Endothelial cell of umbilical vein (primary cell): ENCODE data around the gene DPF3. TPM values are rescaled to one million over a fixed set of nuclear protein-coding genes. Genes with fewer than 3 reads are reported as not detected.

Experiments
- BruUV-seq: library from RNA; stranded (reverse); fragments of 400-500 nt; replicated peaks from 2 replicates; lab custom pipeline; 2021; lab: Mats Ljungman, UMichigan
- CTCF ChIA-PET: fragments of 300-600, 350-600 bp; sonication (Branson Sonifier 250); formaldehyde crosslinking; loops from one replicate; lab custom pipeline; 2021; ENCODE audit warnings: antibody characterized with exemption, inconsistent platforms; lab: Charles Lee
- POLR2A ChIA-PET: fragments of 300-600, 350-600 bp; sonication (Branson Sonifier 250); formaldehyde crosslinking; loops from one replicate; lab custom pipeline; 2021; ENCODE audit warnings: antibody characterized with exemption, inconsistent platforms; lab: Charles Lee
- DNase-seq: peaks from one replicate; pipeline ENCODE4 v3.0.0-alpha.2; 2011; ENCODE audit warnings: low read depth, low spot score
- FAIRE-seq: peaks from 2 replicates; lab custom pipeline; 2011; peaks lifted over from hg19 to GRCh38; lab: Jason Lieb, UNC
- H2AFZ ChIP-seq: 2 replicates; pipeline ENCODE4 v1.6.0; 2012; ENCODE audit warnings: low read depth, low read length, control low read depth, inconsistent platforms
- H3K27ac ChIP-seq: 2 replicates; pipeline ENCODE4 v1.5.1; 2011; ENCODE audit warnings: low read depth, mild to moderate bottlenecking, control low read depth, low read length, moderate library complexity; ENCODE audit not compliant: insufficient read depth
- H3K27me3 ChIP-seq, 2 experiments: 2 replicates each; pipeline versions ENCODE4 v1.6.0 to v1.6.1; 2011; ENCODE audit warnings: low read length in 2 of 2, mixed read lengths in 1 of 2; ENCODE audit not compliant: control insufficient read depth in 2 of 2, insufficient read depth in 2 of 2
- H3K36me3 ChIP-seq, 2 experiments: 2 replicates in 1 of 2; 3 replicates in 1 of 2; pipeline ENCODE4 v1.5.1; 2011; ENCODE audit warnings: low read length in 2 of 2, mild to moderate bottlenecking in 1 of 2, moderate library complexity in 1 of 2; ENCODE audit not compliant: control insufficient read depth in 2 of 2, insufficient read depth in 2 of 2; ENCODE audit errors: extremely low read depth in 1 of 2
- H3K4me1 ChIP-seq: 3 replicates; pipeline ENCODE4 v1.5.1; 2011; ENCODE audit warnings: mild to moderate bottlenecking, low read length; ENCODE audit not compliant: control insufficient read depth, insufficient read depth; ENCODE audit errors: extremely low read depth
- H3K4me2 ChIP-seq: 2 replicates; pipeline ENCODE4 v1.6.1; 2011; ENCODE audit warnings: low read length, control low read depth, mixed read lengths; ENCODE audit not compliant: insufficient read depth
- H3K4me3 ChIP-seq, 3 experiments: fragments of 200-600 bp in 1 of 3; sonication (generic), shearing (Covaris generic) in 1 of 3; replicated peaks in 1 of 3; 2 replicates each; pipeline ENCODE4 v1.5.1; 2011 to 2016; ENCODE audit warnings: control low read depth in 3 of 3, low read length in 3 of 3, mild to moderate bottlenecking in 2 of 3, inconsistent platforms in 1 of 3, low read depth in 1 of 3, moderate library complexity in 1 of 3; ENCODE audit not compliant: insufficient read depth in 1 of 3
- H3K79me2 ChIP-seq: 2 replicates; pipeline ENCODE4 v1.6.0; 2012; ENCODE audit warnings: low read length, inconsistent platforms; ENCODE audit not compliant: control insufficient read depth, insufficient read depth
- H3K9ac ChIP-seq: replicated peaks from 2 replicates; pipeline ENCODE3; 2011; ENCODE audit warnings: low read length, control low read depth; ENCODE audit not compliant: insufficient read depth; ENCODE audit errors: extremely low read depth
- H3K9me1 ChIP-seq: replicated peaks from 3 replicates; pipeline ENCODE4 v1.6.0; 2011; ENCODE audit warnings: mild to moderate bottlenecking, low read length; ENCODE audit not compliant: control insufficient read depth, insufficient read depth; ENCODE audit errors: extremely low read depth
- H3K9me3 ChIP-seq: replicated peaks from 2 replicates; pipeline ENCODE4 v1.5.1; 2012; ENCODE audit warnings: low read length, inconsistent platforms; ENCODE audit not compliant: control insufficient read depth, insufficient read depth
- H4K20me1 ChIP-seq: replicated peaks from 2 replicates; pipeline ENCODE3; 2011; ENCODE audit warnings: mild to moderate bottlenecking, low read length; ENCODE audit not compliant: control insufficient read depth, insufficient read depth; ENCODE audit errors: extremely low read depth
- CTCF ChIP-seq, 2 donors: IDR thresholded peaks; 1 replicate in 1 of 2; 2 replicates in 1 of 2; pipeline ENCODE4 v1.5.1; 2011; ENCODE audit warnings: low read length in 2 of 2, mild to moderate bottlenecking in 2 of 2, moderate library complexity in 2 of 2, control low read depth in 1 of 2, inconsistent platforms in 1 of 2, low read depth in 1 of 2; ENCODE audit not compliant: insufficient read depth in 1 of 2; ENCODE audit errors: extremely low read depth in 1 of 2
- EZH2 ChIP-seq: IDR thresholded peaks from 2 replicates; pipeline ENCODE4 v1.6.1; 2012; ENCODE audit warnings: borderline replicate concordance, low read depth, mild to moderate bottlenecking, moderate library complexity, low read length, inconsistent platforms; ENCODE audit not compliant: severe bottlenecking
- FOS ChIP-seq: IDR thresholded peaks from 2 replicates; pipeline ENCODE4 v1.6.1; 2011; ENCODE audit warnings: mild to moderate bottlenecking, low read length, moderate library complexity, borderline replicate concordance; ENCODE audit not compliant: insufficient read depth
- GATA2 ChIP-seq: IDR thresholded peaks from 2 replicates; pipeline ENCODE4 v1.7.0; 2011; ENCODE audit warnings: low read depth, mild to moderate bottlenecking, moderate library complexity, mixed read lengths, low read length; ENCODE audit not compliant: insufficient read length, insufficient read depth
- JUN ChIP-seq: IDR thresholded peaks from 2 replicates; pipeline ENCODE4 v1.6.1; 2011; ENCODE audit warnings: borderline replicate concordance, low read depth; ENCODE audit not compliant: insufficient read length, insufficient read depth
- MAX ChIP-seq: IDR thresholded peaks from 2 replicates; pipeline ENCODE4 v1.6.1; 2011; ENCODE audit not compliant: insufficient read depth, insufficient read length
- MYC ChIP-seq: IDR thresholded peaks from one replicate; pipeline ENCODE4 v1.6.1; 2011; ENCODE audit warnings: mild to moderate bottlenecking, low read depth, low read length
- POLR2A ChIP-seq: IDR thresholded peaks from 2 replicates; pipeline ENCODE4 v1.6.1; 2012; ENCODE audit warnings: low read depth, mild to moderate bottlenecking, control low read depth, low read length
- POLR2AphosphoS5 ChIP-seq: IDR thresholded peaks from 2 replicates; pipeline ENCODE4 v1.6.1; 2012; ENCODE audit warnings: low read depth, mild to moderate bottlenecking, control low read depth, low read length, moderate library complexity; ENCODE audit not compliant: insufficient read depth
- dilution Hi-C: fragments of 300-500 bp; cut with MboI; formaldehyde crosslinking; loops from one replicate; pipeline ENCODE4 v1.15.0; 2019; ENCODE audit warnings: low sequenced_read_pairs; ENCODE audit not compliant: extremely low pct_ligation_motif_present
- intact Hi-C: fragments of 100-400 bp; cut with micrococcal nuclease; formaldehyde crosslinking; loops from one replicate; pipeline ENCODE4 v1.10.0; 2022
- polyA plus RNA-seq, 4 experiments: library from polyadenylated mRNA; depleted of rRNA in 3 of 4; stranded (reverse) in 3 of 4; unstranded in 1 of 4; fragments of >200 nt; gene quantifications; 2 replicates each; pipeline versions ENCODE4 v1.2.1 to v1.2.3, GENCODE V29; 2011 to 2012; ENCODE audit warnings: missing spikeins in 1 of 4
- total RNA-seq: library from RNA; stranded (reverse); gene quantifications from 2 replicates; pipeline ENCODE4 v1.2.3, GENCODE V29; 2021

The DPF3 gene
- total and polyA plus RNA-seq, 2 donors (not counting 3 experiments of a cell fraction or from before 2014, with no cell fraction given) = 2.4 to 3.5 TPM

- Histone ChIP-seq H3K4me3 (no peak overlapping the region), H3K4me1 (peaks cover 27% of the 10 kb centered on the region), H3K9ac (peak overlapping the region; percentile 60), H3K36me3 (no peaks in the 10 kb centered on the region), H3K27me3 (no peaks in the 10 kb centered on the region), H2AFZ (no peak overlapping the region), H4K20me1 (no peaks in the 10 kb centered on the region), H3K79me2 (no peaks in the 10 kb centered on the region), H3K27ac (peak overlapping the region; percentile 94), H3K4me2 (peak overlapping the region; percentile 12), H3K9me3 (no peaks in the 10 kb centered on the region), H3K9me1 (no peaks in the 10 kb centered on the region)
- DNase-seq (peak; percentile 28), FAIRE-seq (no peak)
- intact Hi-C loops = loop anchor here (1.0 kb wide), 5 partner anchors 12 to 160 kb away; no protein-coding TSS in a partner anchor
- CTCF ChIA-PET = interaction anchor here (0.7 to 2.9 kb wide), 11 partner anchors 10 to 270 kb away, joined by 3 to 19 read pairs (median 4); no protein-coding TSS in a partner anchor
- no TSS peak for BruUV-seq
- POLR2A ChIA-PET = interaction anchor here (1.2 to 2.7 kb wide), 3 partner anchors 10 to 61 kb away, joined by 3 to 12 read pairs (median 7); no protein-coding TSS in a partner anchor
- dilution Hi-C loops = no loop called here
- TF ChIP-seq GATA2 (no peak), POLR2A (no peak), EZH2 (no peak), POLR2AphosphoS5 (no peak), MYC (no peak), JUN (no peak), FOS (no peak), CTCF (IDR thresholded peaks at IDR 0.05; ENCODE audit: extremely low read depth in 1 of 2, insufficient read depth in 1 of 2, low read depth in 1 of 2, low read length in 2 of 2) (no peak), MAX (no peak)
Observed at GRCh38 chr14:72677664-72678063, 216.2 kb downstream of the DPF3 start.
